GM19324 (cell line): ENCODE measurements around the gene EBF3.

Experiments
- ATAC-seq: cut with Tn5 transposase; IDR thresholded peaks from one replicate; pipeline ENCODE4 v1.9.1; 2021; ENCODE audit warnings: mild to moderate bottlenecking, moderate library complexity; ENCODE audit not compliant: unreplicated experiment, low FRiP score

Gene EBF3

GRCh38 chr10:129857242-129857960 is 106.7 kb downstream of the EBF3 start:
- ATAC-seq: no peak

- no peak for ATAC-seq
Measured at GRCh38 chr10:129855836-129856563, 108.1 kb downstream of the EBF3 start.

GRCh38 chr10:129854796-129855705 is 109.0 kb downstream of the EBF3 start:
- no peak for ATAC-seq

- no peak for ATAC-seq
Measured at GRCh38 chr10:129854158-129854557, 109.9 kb downstream of the EBF3 start.

- no peak for ATAC-seq
Measured at GRCh38 chr10:129853562-129853903, 110.5 kb downstream of the EBF3 start.

- ATAC-seq: no peak
Measured at GRCh38 chr10:129852829-129853561, 111.1 kb downstream of the EBF3 start.

- no peak for ATAC-seq
Measured at GRCh38 chr10:129851941-129852640, 112.0 kb downstream of the EBF3 start.

- no peak for ATAC-seq
Measured at GRCh38 chr10:129850790-129851189, 113.3 kb downstream of the EBF3 start.

GRCh38 chr10:129850316-129850715 is 113.8 kb downstream of the EBF3 start:
- ATAC-seq: no peak

GRCh38 chr10:129849853-129850252 is 114.2 kb downstream of the EBF3 start:
- ATAC-seq: no peak

- no peak for ATAC-seq
Measured at GRCh38 chr10:129849452-129849750, 114.7 kb downstream of the EBF3 start.

GRCh38 chr10:129848696-129849451 is 115.2 kb downstream of the EBF3 start:
- ATAC-seq: no peak

- ATAC-seq: no peak
Measured at GRCh38 chr10:129847741-129848483, 116.2 kb downstream of the EBF3 start.

GRCh38 chr10:129846991-129847391 is 117.1 kb downstream of the EBF3 start:
- no peak for ATAC-seq

- no peak for ATAC-seq
Measured at GRCh38 chr10:129845111-129845753, 118.8 kb downstream of the EBF3 start.

GRCh38 chr10:129844216-129844766 is 119.8 kb downstream of the EBF3 start:
- ATAC-seq: no peak

GRCh38 chr10:129843702-129844101 is 120.4 kb downstream of the EBF3 start:
- ATAC-seq: no peak

GRCh38 chr10:129843131-129843541 is 120.9 kb downstream of the EBF3 start:
- ATAC-seq: no peak
